OCI-LY7 (cell line): Measurements from ENCODE around the gene PLPP3. TPM values are rescaled to one million over a fixed set of nuclear protein-coding genes. Genes with fewer than 3 reads are reported as not detected.

Source experiments
- BruUV-seq: library from RNA; stranded (reverse); fragments of 400-500 nt; replicated peaks from 2 replicates; lab custom pipeline; 2021; lab: Mats Ljungman, UMichigan
- CTCF ChIA-PET: fragments of 300-600 bp; sonication (Branson Sonifier 250); formaldehyde crosslinking; loops from one replicate; lab custom pipeline; 2022; ENCODE audit warnings: antibody characterized with exemption; ENCODE audit not compliant: unreplicated experiment; lab: Charles Lee
- POLR2A ChIA-PET: fragments of 300-600 bp; sonication (Branson Sonifier 250); formaldehyde crosslinking; loops from one replicate; lab custom pipeline; 2022; ENCODE audit warnings: antibody characterized with exemption; lab: Charles Lee
- DNase-seq: peaks from one replicate; pipeline ENCODE4 v3.0.0-alpha.2; 2015; ENCODE audit warnings: low spot score
- H2AFZ ChIP-seq: fragments of 200-600 bp; sonication (generic), shearing (Covaris generic); 2 replicates; pipeline ENCODE4 v1.6.1; 2014; ENCODE audit warnings: mild to moderate bottlenecking, antibody characterized with exemption, low read length, moderate library complexity
- H3K27ac ChIP-seq: fragments of 200-600 bp; sonication (generic); 2 replicates; pipeline ENCODE4 v1.5.1; 2014; ENCODE audit warnings: mixed run types, low read depth, mild to moderate bottlenecking, moderate library complexity, low read length, inconsistent platforms; ENCODE audit not compliant: poor library complexity, severe bottlenecking
- H3K36me3 ChIP-seq: fragments of 200-600 bp; sonication (generic); 2 replicates; pipeline ENCODE4 v1.6.1; 2014; ENCODE audit warnings: mild to moderate bottlenecking, antibody characterized with exemption, low read length, moderate library complexity, mixed read lengths; ENCODE audit not compliant: insufficient read depth
- H3K4me1 ChIP-seq: fragments of 200-600 bp; sonication (generic); 2 replicates; pipeline ENCODE4 v1.5.1; 2014; ENCODE audit warnings: mild to moderate bottlenecking, low read length; ENCODE audit not compliant: insufficient read depth, poor library complexity, severe bottlenecking
- H3K4me2 ChIP-seq: fragments of 200-600 bp; sonication (generic); 2 replicates; pipeline ENCODE4 v1.6.1; 2014; ENCODE audit warnings: mild to moderate bottlenecking, low read length
- H3K4me3 ChIP-seq: fragments of 200-600 bp; sonication (generic); 2 replicates; pipeline ENCODE4 v1.5.1; 2014; ENCODE audit warnings: mild to moderate bottlenecking, low read depth, low read length; ENCODE audit not compliant: poor library complexity, severe bottlenecking
- H3K79me2 ChIP-seq: fragments of 200-600 bp; sonication (generic); 2 replicates; pipeline ENCODE4 v1.6.1; 2016; ENCODE audit warnings: low read depth, mild to moderate bottlenecking, low read length, moderate library complexity, mixed read lengths; ENCODE audit not compliant: insufficient read depth
- H3K9me2 ChIP-seq: fragments of 200-600 bp; sonication (generic); 2 replicates; pipeline ENCODE4 v1.6.1; 2016; ENCODE audit warnings: mild to moderate bottlenecking, low read length, mixed read lengths; ENCODE audit not compliant: insufficient read depth
- H3K9me3 ChIP-seq: fragments of 200-600 bp; sonication (generic); 2 replicates; pipeline ENCODE4 v1.6.1; 2014; ENCODE audit warnings: mild to moderate bottlenecking, mixed run types, low read length, mixed read lengths
- H4K20me1 ChIP-seq: fragments of 200-600 bp; sonication (generic); 2 replicates; pipeline ENCODE4 v1.6.1; 2014; ENCODE audit warnings: mild to moderate bottlenecking, antibody characterized with exemption, low read length, moderate library complexity, mixed read lengths; ENCODE audit not compliant: insufficient read depth
- EZH2phosphoT487 ChIP-seq: fragments of 200-600 bp; sonication (generic); IDR thresholded peaks from 2 replicates; pipeline ENCODE4 v1.6.1; 2018; ENCODE audit warnings: low read depth, borderline replicate concordance, mild to moderate bottlenecking, mixed run types, antibody characterized with exemption, low read length, moderate library complexity, mixed read lengths
- intact Hi-C: fragments of 100-400 bp; cut with micrococcal nuclease; formaldehyde crosslinking; loops from one replicate; pipeline ENCODE4 v1.10.0; 2022; ENCODE audit not compliant: unreplicated experiment
- total RNA-seq, 2 experiments: library from RNA; depleted of rRNA in 1 of 2; stranded (reverse); fragments of >200 nt in 1 of 2; shearing (Covaris generic) in 1 of 2; gene quantifications; 2 replicates each; pipeline ENCODE4 v1.2.3, GENCODE V29; 2014 to 2022
- TF ChIP-seq, protein P1 (sequence below): fragments of 200-600 bp; sonication (generic); conservative IDR thresholded peaks from 2 replicates; pipeline ENCODE4 v1.5.1; 2014; ENCODE audit warnings: mild to moderate bottlenecking, antibody characterized with exemption, low read length, moderate library complexity, mixed read lengths

The PLPP3 gene
- total RNA-seq, 2 experiments from 2014 or later, result 0.92 to 1.7 TPM

DNA sequence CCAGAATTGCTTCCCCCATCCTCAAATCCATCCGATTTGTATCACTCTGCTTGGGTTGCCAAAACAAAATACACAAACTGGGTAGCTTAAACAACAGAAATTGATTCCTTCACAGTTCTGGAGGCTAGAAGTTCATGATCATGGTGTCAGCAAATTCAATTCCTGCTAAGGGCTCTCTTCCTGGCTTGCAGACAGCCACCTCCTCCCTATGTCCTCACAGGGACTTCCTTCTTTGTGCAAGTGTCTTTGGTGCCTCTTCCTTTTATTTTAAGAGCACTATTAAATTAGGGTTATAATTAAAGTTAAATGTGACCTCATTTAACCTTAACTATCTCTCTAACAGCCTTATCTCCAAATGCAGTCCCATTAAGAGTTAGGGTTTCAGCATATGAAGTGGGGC, 112.8 kb downstream of the PLPP3 start:
- Histone ChIP-seq H2AFZ (no peak overlapping the region), H3K79me2 (no peaks in the 10 kb centered on the region), H4K20me1 (no peaks in the 10 kb centered on the region), H3K27ac (no peak overlapping the region), H3K4me3 (no peak overlapping the region), H3K4me1 (no peaks in the 10 kb centered on the region), H3K9me2 (no peaks in the 10 kb centered on the region), H3K4me2 (no peak overlapping the region), H3K9me3 (no peaks in the 10 kb centered on the region), H3K36me3 (no peaks in the 10 kb centered on the region)
- ChIA-PET CTCF (no interaction called here), POLR2A (no interaction called here)
- BruUV-seq, result no TSS peak
- TF ChIP-seq, protein P1, sequence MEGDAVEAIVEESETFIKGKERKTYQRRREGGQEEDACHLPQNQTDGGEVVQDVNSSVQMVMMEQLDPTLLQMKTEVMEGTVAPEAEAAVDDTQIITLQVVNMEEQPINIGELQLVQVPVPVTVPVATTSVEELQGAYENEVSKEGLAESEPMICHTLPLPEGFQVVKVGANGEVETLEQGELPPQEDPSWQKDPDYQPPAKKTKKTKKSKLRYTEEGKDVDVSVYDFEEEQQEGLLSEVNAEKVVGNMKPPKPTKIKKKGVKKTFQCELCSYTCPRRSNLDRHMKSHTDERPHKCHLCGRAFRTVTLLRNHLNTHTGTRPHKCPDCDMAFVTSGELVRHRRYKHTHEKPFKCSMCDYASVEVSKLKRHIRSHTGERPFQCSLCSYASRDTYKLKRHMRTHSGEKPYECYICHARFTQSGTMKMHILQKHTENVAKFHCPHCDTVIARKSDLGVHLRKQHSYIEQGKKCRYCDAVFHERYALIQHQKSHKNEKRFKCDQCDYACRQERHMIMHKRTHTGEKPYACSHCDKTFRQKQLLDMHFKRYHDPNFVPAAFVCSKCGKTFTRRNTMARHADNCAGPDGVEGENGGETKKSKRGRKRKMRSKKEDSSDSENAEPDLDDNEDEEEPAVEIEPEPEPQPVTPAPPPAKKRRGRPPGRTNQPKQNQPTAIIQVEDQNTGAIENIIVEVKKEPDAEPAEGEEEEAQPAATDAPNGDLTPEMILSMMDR, result no peak
- no peak for TF ChIP-seq EZH2phosphoT487
- no peak for DNase-seq
- intact Hi-C loops, result no loop called here

GRCh38 chr1:56464294-56464693, 115.1 kb downstream of the PLPP3 start:
- Histone ChIP-seq H3K79me2 (no peaks in the 10 kb centered on the region), H2AFZ (no peak overlapping the region), H3K4me2 (no peak overlapping the region), H3K9me2 (no peaks in the 10 kb centered on the region), H4K20me1 (no peaks in the 10 kb centered on the region), H3K27ac (no peak overlapping the region), H3K9me3 (no peaks in the 10 kb centered on the region), H3K4me1 (no peaks in the 10 kb centered on the region), H3K4me3 (no peak overlapping the region), H3K36me3 (no peaks in the 10 kb centered on the region)
- CTCF ChIA-PET, result no interaction called here
- DNase-seq, result no peak
- intact Hi-C loops, result no loop called here
- BruUV-seq, result no TSS peak
- POLR2A ChIA-PET, result interaction anchor here (0.6 kb wide), 1 partner anchor 28 kb away, joined by 3 read pairs; no protein-coding TSS in a partner anchor
- TF ChIP-seq, protein P1, result no peak
- no peak for TF ChIP-seq EZH2phosphoT487

- BruUV-seq, result no TSS peak
- Histone ChIP-seq H3K79me2 (no peaks in the 10 kb centered on the region), H3K9me2 (no peaks in the 10 kb centered on the region), H3K4me2 (no peak overlapping the region), H2AFZ (no peak overlapping the region), H3K27ac (no peak overlapping the region), H3K36me3 (no peaks in the 10 kb centered on the region), H4K20me1 (no peaks in the 10 kb centered on the region), H3K4me1 (no peaks in the 10 kb centered on the region), H3K9me3 (no peaks in the 10 kb centered on the region), H3K4me3 (no peak overlapping the region)
- ChIA-PET CTCF (no interaction called here), POLR2A (interaction anchor here (0.6 to 0.8 kb wide), 2 partner anchors 9 to 27 kb away, joined by 3 read pairs; no protein-coding TSS in a partner anchor)
- DNase-seq, result no peak
- TF ChIP-seq, protein P1, result no peak
- TF ChIP-seq EZH2phosphoT487, result no peak
- intact Hi-C loops, result no loop called here
Observed at GRCh38 chr1:56463376-56463775, 116.0 kb downstream of the PLPP3 start.
